GM18508 (cell line): Measurements from ENCODE around the gene FAM53B.
"Not testable (repeated sequence)": the region's sequence is repeated elsewhere in the genome, so short reads cannot be mapped to it uniquely, and the experiment has no call there.

ENCODE experiments used
- ATAC-seq: cut with Tn5 transposase; IDR thresholded peaks from one replicate; pipeline ENCODE4 v1.9.1; 2021; ENCODE audit warnings: moderate number of reproducible peaks; ENCODE audit not compliant: insufficient read depth, unreplicated experiment

The FAM53B gene

GRCh38 chr10:124592101-124592500, 152.1 kb downstream of the FAM53B start:
- no peak for ATAC-seq

DNA sequence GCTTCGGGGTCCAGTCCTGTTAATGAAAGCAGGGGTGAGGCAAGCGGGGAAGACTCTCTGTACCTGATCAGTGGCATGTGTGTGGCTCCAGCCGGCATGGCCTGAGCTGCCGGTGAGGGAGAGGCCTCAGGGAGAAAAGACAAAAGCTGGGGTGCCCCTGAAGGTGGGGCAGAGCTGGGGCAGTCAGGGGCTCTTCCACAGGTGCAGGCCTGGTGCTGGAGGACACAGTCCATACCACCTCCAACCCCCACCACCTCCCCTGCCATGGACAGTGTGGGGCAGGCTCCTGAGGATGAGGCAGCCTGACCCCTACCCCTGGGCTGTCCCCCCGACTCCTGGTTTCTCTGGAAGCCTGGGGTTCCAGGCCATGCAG, 153.1 kb downstream of the FAM53B start:
- ATAC-seq: no peak

- no peak for ATAC-seq
Measured at GRCh38 chr10:124590216-124591122, 153.7 kb downstream of the FAM53B start.

DNA sequence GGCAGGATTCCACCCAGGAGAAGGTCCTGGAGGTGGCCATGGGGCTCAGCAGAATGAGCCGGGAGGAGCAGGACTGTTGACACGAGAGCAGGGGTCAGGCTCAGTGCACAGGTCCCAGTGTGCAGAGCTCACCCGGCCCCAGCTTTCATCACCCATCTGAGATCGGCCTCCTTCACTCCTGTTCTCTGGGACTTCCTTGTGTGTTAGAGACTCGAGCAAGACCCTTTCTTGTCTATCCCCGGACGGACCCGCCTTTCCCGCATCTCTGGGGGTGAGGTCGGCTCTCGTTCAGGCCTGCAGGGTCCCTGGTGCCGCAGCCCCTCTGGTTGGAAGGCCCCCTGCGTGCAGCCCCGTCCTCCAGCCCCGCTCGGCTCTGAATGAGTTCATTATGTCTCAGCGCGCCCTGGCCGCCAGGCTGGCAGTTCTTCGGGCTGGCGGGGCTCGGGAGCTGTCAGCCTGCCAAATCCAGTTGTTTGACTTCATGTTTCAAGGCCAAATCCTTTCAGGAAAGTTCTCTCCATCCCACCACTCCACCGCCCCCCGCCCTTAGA, 154.6 kb downstream of the FAM53B start:
- no peak for ATAC-seq

- no peak for ATAC-seq
Measured at GRCh38 chr10:124588736-124589490, 155.3 kb downstream of the FAM53B start.

GRCh38 chr10:124588341-124588735, 155.8 kb downstream of the FAM53B start:
- not testable (repeated sequence) for ATAC-seq

DNA sequence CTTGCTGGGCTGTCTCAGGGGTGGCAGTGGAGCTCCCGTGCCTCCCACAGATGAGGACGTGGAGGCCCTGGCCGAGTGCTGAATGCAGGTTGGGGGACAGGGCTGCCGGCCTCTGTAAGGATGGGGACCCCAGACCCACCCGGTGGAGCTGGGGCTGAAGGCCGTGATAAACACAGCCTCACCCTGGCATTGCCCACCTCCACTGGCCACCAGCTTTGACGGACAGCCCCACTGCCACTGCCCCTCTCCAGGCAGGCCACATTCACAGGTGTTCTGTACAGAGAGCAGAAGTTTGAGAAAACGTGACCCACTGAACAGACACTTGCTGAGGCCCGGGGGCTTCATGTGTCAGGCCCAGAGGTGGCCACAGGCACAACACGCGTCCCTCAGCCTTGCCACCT, 156.4 kb downstream of the FAM53B start:
- no peak for ATAC-seq

DNA sequence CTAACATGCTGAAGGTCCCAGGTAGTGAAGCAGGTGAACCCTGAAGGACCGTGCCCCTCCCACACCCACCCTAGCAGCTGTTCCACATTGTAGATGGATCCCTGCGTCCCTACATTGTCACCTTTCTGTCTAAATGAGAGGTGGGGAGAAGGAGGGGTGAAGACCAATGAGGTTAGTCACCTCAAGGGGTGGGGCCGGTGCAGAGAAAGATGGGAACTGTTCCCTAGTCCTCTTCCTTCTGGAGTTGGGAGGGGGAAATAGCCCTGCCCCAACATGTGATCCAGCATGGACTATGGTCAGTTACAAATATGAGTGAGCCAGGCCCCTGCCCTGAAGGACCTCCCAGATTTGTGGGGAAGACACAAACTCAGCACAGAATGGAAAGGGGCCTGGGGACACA, 158.0 kb downstream of the FAM53B start:
- no peak for ATAC-seq

GRCh38 chr10:124579011-124579399, 165.2 kb downstream of the FAM53B start:
- no peak for ATAC-seq

GRCh38 chr10:124578231-124579010, 165.8 kb downstream of the FAM53B start:
- ATAC-seq: no peak

GRCh38 chr10:124577651-124578050, 166.5 kb downstream of the FAM53B start:
- no peak for ATAC-seq

DNA sequence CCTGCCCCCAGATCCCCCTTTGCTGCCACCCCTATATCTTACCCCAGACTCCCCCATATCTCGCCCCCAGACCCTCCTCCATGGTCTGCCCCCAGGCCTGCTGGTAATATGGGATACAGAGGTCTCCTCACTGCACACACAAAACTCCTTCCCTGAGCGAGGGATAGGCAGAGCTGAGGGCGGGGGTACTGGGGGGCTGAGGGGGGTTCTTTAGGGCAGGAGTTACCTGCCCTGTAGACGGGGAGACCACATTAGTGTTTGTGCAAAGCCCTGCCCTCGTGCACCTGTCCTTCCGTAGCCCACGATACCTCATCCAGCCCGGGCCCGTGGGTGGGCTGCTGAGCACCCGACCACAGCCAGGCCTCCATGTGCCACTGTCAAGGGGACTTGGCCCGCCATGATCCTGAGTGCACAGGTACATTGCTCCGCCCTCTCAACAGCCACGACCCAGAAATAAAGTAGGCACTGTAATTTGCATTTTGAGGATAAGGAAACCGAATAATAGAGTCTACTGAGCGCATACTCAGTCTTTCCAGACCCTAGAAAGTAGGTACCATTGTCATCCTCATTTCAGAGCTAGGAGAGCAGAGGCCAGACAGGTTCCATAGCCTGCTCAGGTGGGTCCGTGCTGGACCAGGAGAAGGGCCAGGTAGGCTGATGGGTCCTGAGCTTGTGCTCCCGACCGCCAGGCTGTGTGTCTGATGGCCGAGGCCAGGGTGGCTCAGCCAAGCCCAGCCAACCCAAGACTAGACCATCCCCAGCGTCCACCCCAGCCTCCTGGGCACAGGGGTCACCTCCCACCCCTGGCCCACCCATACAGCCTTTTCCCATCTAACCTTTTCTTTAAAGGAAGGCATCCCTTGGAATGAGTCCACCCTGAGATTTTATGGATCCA, 167.4 kb downstream of the FAM53B start:
- ATAC-seq: no peak

DNA sequence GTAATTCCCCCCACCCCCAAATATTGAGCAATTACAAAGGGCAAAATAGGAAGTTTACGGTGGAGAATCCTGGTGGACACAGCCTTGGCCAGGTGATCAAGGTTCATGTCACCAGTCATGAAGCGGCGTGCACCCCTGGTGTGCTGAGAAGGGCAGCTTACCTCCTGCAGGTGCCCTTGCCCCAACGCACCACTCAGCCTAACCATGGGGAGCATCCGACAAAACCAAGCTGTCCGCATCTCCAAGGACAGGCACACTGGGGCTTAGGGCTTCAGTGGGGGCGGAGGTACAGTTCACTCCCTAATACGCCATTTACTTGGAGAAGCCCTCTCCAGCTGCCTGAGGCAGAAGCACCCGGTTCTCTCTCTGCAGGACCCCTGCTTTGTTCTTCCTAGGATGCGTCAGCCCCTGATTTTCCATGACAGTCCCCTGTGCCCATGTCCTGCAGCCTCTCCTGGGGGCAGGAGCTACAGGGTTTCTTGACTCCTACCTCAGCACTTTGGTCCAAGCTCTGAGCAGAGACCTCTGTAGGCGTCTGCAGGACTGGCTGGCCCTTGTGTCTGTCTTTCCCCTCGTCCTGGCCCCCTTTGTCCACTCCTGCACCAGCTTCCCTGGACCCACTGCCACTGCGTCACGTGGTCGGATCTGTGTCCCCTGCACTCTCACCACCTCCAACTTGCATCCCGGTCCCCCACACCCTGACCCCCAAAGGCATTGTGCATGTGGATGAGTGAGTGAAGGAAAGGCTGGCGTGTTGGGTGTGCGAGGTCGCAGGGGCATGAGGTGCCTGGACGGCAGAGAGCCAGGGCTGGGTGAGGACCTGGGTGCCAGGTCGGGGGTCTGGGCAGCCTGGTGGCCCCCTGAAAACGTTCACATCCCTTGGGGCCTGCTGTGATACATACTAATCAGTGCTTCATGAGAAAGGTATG, 168.8 kb downstream of the FAM53B start:
- no peak for ATAC-seq

GRCh38 chr10:124574456-124575070, 169.6 kb downstream of the FAM53B start:
- ATAC-seq: no peak

DNA sequence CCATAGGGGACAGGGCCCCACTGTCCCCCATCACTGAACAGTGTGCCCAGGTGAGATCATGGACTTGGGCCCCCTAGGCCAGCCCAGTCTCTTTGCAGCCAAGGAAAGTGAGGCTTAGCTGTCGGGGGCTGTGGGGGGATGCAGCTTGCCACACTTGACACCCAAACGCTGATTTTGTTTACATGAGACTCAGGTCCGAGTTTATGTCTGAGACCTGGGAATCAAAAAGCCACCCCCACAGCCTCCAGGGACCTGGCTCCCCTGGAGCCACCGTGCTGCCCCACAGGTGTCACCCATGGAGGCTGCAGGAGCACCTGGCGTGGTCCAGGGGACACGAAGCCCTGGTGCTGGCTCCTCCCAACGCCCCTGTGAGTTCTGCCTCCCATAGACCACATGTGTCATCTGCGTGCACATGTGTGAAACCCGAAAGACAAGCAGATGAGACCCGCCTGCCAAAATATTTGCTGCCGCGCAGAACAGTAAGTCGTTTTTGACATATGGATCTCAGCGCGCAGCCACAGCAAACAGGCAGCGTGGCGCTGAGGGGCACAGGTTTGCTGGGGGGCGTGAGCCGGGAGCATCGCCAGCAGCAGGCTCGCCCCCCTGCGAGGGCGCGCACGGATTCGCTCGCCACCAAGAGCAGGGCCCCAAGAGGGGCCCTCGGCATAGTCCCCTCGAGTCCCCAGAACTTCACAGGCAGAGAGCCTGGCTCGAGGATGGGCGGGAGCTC, 170.3 kb downstream of the FAM53B start:
- no peak for ATAC-seq

- ATAC-seq: no peak
Measured at GRCh38 chr10:124572751-124573150, 171.4 kb downstream of the FAM53B start.

GRCh38 chr10:124570646-124571045, 173.5 kb downstream of the FAM53B start:
- no peak for ATAC-seq
